ENCODE results near the gene GLIPR1.
"Not testable (repeated sequence)": the region's sequence is repeated elsewhere in the genome, so short reads cannot be mapped to it uniquely, and the experiment has no call there.

The GLIPR1 gene

GRCh38 chr12:75509621-75510020 is 29.1 kb downstream of the GLIPR1 start:
- no peak for DNase-seq (ENCODE audit: low spot score)
- no peak for FAIRE-seq

GRCh38 chr12:75511116-75512048 is 30.8 kb downstream of the GLIPR1 start, which contains the start of gene KRR1:
Gene KRR1, minus strand, starts transcription at chr12:75511609. Its CDS starts 12 bp downstream, at chr12:75511597.
- FAIRE-seq = no peak
- peak; percentile 85 for DNase-seq (ENCODE audit: low spot score)

- not testable (repeated sequence) for FAIRE-seq; DNase-seq (ENCODE audit: low spot score)
Measured at GRCh38 chr12:75521224-75521623, 40.7 kb downstream of the GLIPR1 start.

- not testable (repeated sequence) for DNase-seq (ENCODE audit: low spot score); FAIRE-seq
Measured at GRCh38 chr12:75522124-75522523, 41.6 kb downstream of the GLIPR1 start.

GRCh38 chr12:75525263-75525662 is 44.7 kb downstream of the GLIPR1 start:
- no peak for FAIRE-seq
- DNase-seq (ENCODE audit: low spot score) = no peak

- DNase-seq (ENCODE audit: low spot score) (peak; percentile 10), FAIRE-seq (no peak)
Measured at GRCh38 chr12:75526655-75527511, 46.3 kb downstream of the GLIPR1 start.

GRCh38 chr12:75528272-75528671 is 47.7 kb downstream of the GLIPR1 start:
- DNase-seq (ENCODE audit: low spot score) (no peak), FAIRE-seq (no peak)

- DNase-seq (ENCODE audit: low spot score) (no peak), FAIRE-seq (no peak)
Measured at GRCh38 chr12:75528692-75529091, 48.1 kb downstream of the GLIPR1 start.

- no peak for FAIRE-seq
Measured at GRCh38 chr12:75529316-75529715, 48.8 kb downstream of the GLIPR1 start.

GRCh38 chr12:75529826-75530225 is 49.3 kb downstream of the GLIPR1 start:
- DNase-seq (ENCODE audit: low spot score) = no peak
- no peak for FAIRE-seq

More at GRCh38 chr12:75529316-75529715, 48.8 kb downstream of the GLIPR1 start:
- DNase-seq (ENCODE audit: low spot score) = no peak

- FAIRE-seq (no peak), DNase-seq (ENCODE audit: low spot score) (no peak)
Measured at GRCh38 chr12:75533239-75533638, 52.7 kb downstream of the GLIPR1 start.

- FAIRE-seq (no peak), DNase-seq (ENCODE audit: low spot score) (no peak)
Measured at GRCh38 chr12:75539889-75540288, 59.3 kb downstream of the GLIPR1 start.

GRCh38 chr12:75542942-75543341 is 62.4 kb downstream of the GLIPR1 start:
- DNase-seq (ENCODE audit: low spot score) (no peak), FAIRE-seq (no peak)

GRCh38 chr12:75543529-75543928 is 63.0 kb downstream of the GLIPR1 start:
- no peak for FAIRE-seq
- DNase-seq (ENCODE audit: low spot score) = no peak

GRCh38 chr12:75545636-75546035 is 65.1 kb downstream of the GLIPR1 start:
- FAIRE-seq (no peak), DNase-seq (ENCODE audit: low spot score) (no peak)

GRCh38 chr12:75548879-75549278 is 68.3 kb downstream of the GLIPR1 start:
- no peak for FAIRE-seq
- no peak for DNase-seq (ENCODE audit: low spot score)

- FAIRE-seq (no peak), DNase-seq (ENCODE audit: low spot score) (no peak)
Measured at GRCh38 chr12:75549989-75550388, 69.4 kb downstream of the GLIPR1 start.

GRCh38 chr12:75550401-75551240 is 70.1 kb downstream of the GLIPR1 start:
- FAIRE-seq (no peak), DNase-seq (ENCODE audit: low spot score) (no peak)

- FAIRE-seq = no peak
- no peak for DNase-seq (ENCODE audit: low spot score)
Measured at GRCh38 chr12:75551477-75551876, 70.9 kb downstream of the GLIPR1 start.

- DNase-seq (ENCODE audit: low spot score) (no peak), FAIRE-seq (no peak)
Measured at GRCh38 chr12:75553398-75553797, 72.8 kb downstream of the GLIPR1 start.

All from urothelium cell line (cell line).